Measurements from ENCODE around the gene DIDO1. TPM values are rescaled to one million over a fixed set of nuclear protein-coding genes. Genes with fewer than 3 reads are reported as not detected.

The DIDO1 gene
- total and polyA plus RNA-seq, 9 of the 15 experiments (the other 6 are each of a cell fraction or from before 2014, with no cell fraction given): 4.4 to 46.8 (median 31.2) TPM

- no peak for TF ChIP-seq SMAD1 (IDR thresholded peaks at IDR 0.05; ENCODE audit: low read depth, low read length, partially characterized antibody)
- TF ChIP-seq SMARCE1 (IDR thresholded peaks at IDR 0.05): no peak
- no peak for TF ChIP-seq ZBTB12 (CRISPR knock-in tag; IDR thresholded peaks at IDR 0.05)
- TF ChIP-seq GTF2A2 (tag; IDR thresholded peaks at IDR 0.05): no peak
- no peak for TF ChIP-seq ZBTB5 (IDR thresholded peaks at IDR 0.05)
- peak; percentile 93 for TF ChIP-seq ERF (CRISPR knock-in tag; IDR thresholded peaks at IDR 0.05)
- no peak for TF ChIP-seq CBX2 (IDR thresholded peaks at IDR 0.05; ENCODE audit: insufficient read depth, low read length, poor library complexity, severe bottlenecking)
- no peak for TF ChIP-seq E2F4 (CRISPR knock-in tag; IDR thresholded peaks at IDR 0.05; ENCODE audit: low read depth)
- no peak for TF ChIP-seq HSF4 (CRISPR knock-in tag; IDR thresholded peaks at IDR 0.05; ENCODE audit: borderline replicate concordance)
- TF ChIP-seq RNF219 (CRISPR knock-in tag; IDR thresholded peaks at IDR 0.05): no peak
- TF ChIP-seq PCBP1 (IDR thresholded peaks at IDR 0.05; ENCODE audit: low read depth, low read length, poor library complexity, severe bottlenecking): no peak
- TF ChIP-seq ZC3H8 (IDR thresholded peaks at IDR 0.05): no peak
- TF ChIP-seq RFX5 (IDR thresholded peaks at IDR 0.05; ENCODE audit: low read depth, low read length): no peak
- peak; percentile 50; the same call in 1 of the 2 replicates for TF ChIP-seq SOX6 (IDR thresholded peaks at IDR 0.05)
- no peak for TF ChIP-seq ZNF764 (CRISPR knock-in tag; IDR thresholded peaks at IDR 0.05; ENCODE audit: low read depth)
- TF ChIP-seq NKRF (IDR thresholded peaks at IDR 0.05; ENCODE audit: borderline replicate concordance): no peak
- no peak for TF ChIP-seq CCAR2 (IDR thresholded peaks at IDR 0.05; ENCODE audit: low read depth, low read length)
- no peak for TF ChIP-seq NFE2L1 (tag; IDR thresholded peaks at IDR 0.05; ENCODE audit: borderline replicate concordance, low read depth)
- TF ChIP-seq SRSF3 (IDR thresholded peaks at IDR 0.05; ENCODE audit: insufficient read depth, low read length): no peak
These were observed at the start of gene DIDO1 (continued) for GRCh38 chr20:62926229-62927127.

Measured in K562 (cell line).